ENCODE data around the gene TMEM258. TPM values are rescaled to one million over a fixed set of nuclear protein-coding genes. Genes with fewer than 3 reads are reported as not detected.

TMEM258 gene
- 10 to 100 TPM; 36.5 to 51.8 (median 47.2) TPM for total RNA-seq

GRCh38 chr11:61792310-61793082 is at the start of gene TMEM258, which contains the start of gene FEN1:
Gene TMEM258 (minus strand): TSS chr11:61792599. CDS start chr11:61792558, 41 bp downstream.
Gene FEN1 (plus strand): TSS chr11:61792911. CDS start chr11:61795362, 2,451 bp downstream.
- intact Hi-C loops (cut with DNase I; ENCODE audit: low total_unique reads) (loop anchor here (1.0 to 5.0 kb wide), 3 partner anchors 24 to 330 kb away; partner anchors contain the start of gene FTH1), in situ Hi-C loops (cut with MboI; ENCODE audit: low sequenced_read_pairs in 4 of 4) (loop anchor here in 3 of 4 donors (10.0 to 25.0 kb wide), 4 partner anchors 102 to 520 kb away; partner anchors contain the start of gene FADS3 (in 1 of the 3))
- H3K4me1 ChIP-seq, result peaks cover 20 to 22% of the 10 kb centered on the region in 2 donors
- peak within 1 kb of the TSS; percentile 90 to 98 (median 96) for H3K27ac ChIP-seq
- peak in 3 of 5 experiments; percentile 35 to 39 (median 37) for TF ChIP-seq CTCF (IDR thresholded peaks at IDR 0.05 in 4 of 5, conservative IDR thresholded peaks at IDR 0.05 in 1 of 5)
- peak; percentile 58 for TF ChIP-seq POLR2A (IDR thresholded peaks at IDR 0.05)
- H3K9me3 ChIP-seq, result no peaks in the 10 kb centered on the region
- peak; percentile 95 to 98 for ATAC-seq
- H3K36me3 ChIP-seq, result peaks cover 0 to 38% of the 10 kb centered on the region in 2 donors
- no peaks in the 10 kb centered on the region for H3K27me3 ChIP-seq
- DNase-seq, result peak; percentile 81 to 83
- peak within 1 kb of the TSS; percentile 73 to 97 (median 88) for H3K4me3 ChIP-seq

- H3K36me3 ChIP-seq, result no peaks in the 10 kb centered on the region
- H3K4me1 ChIP-seq, result no peaks in the 10 kb centered on the region
- ATAC-seq (no peak), DNase-seq (no peak)
- H3K4me3 ChIP-seq, result no peak overlapping the region
- H3K27ac ChIP-seq, result no peak overlapping the region
- no peaks in the 10 kb centered on the region for H3K27me3 ChIP-seq
- H3K9me3 ChIP-seq, result no peaks in the 10 kb centered on the region
- TF ChIP-seq CTCF (IDR thresholded peaks at IDR 0.05 in 4 of 5, conservative IDR thresholded peaks at IDR 0.05 in 1 of 5) (no peak), POLR2A (IDR thresholded peaks at IDR 0.05) (no peak)
- intact Hi-C loops (cut with DNase I; ENCODE audit: low total_unique reads), result no loop called here
- in situ Hi-C loops (cut with MboI; ENCODE audit: low sequenced_read_pairs in 4 of 4), result no loop called here
These were observed 49.5 kb upstream of the TMEM258 start for GRCh38 chr11:61841636-61842527.

- no peak for ATAC-seq
- no peaks in the 10 kb centered on the region for H3K36me3 ChIP-seq
- H3K4me1 ChIP-seq, result peaks cover 0 to 7% of the 10 kb centered on the region in 2 donors
- intact Hi-C loops (cut with DNase I; ENCODE audit: low total_unique reads), result no loop called here
- H3K4me3 ChIP-seq, result no peak overlapping the region
- in situ Hi-C loops (cut with MboI; ENCODE audit: low sequenced_read_pairs in 4 of 4), result no loop called here
- DNase-seq, result no peak
- TF ChIP-seq POLR2A (IDR thresholded peaks at IDR 0.05) (no peak), CTCF (IDR thresholded peaks at IDR 0.05 in 4 of 5, conservative IDR thresholded peaks at IDR 0.05 in 1 of 5) (no peak)
- H3K27ac ChIP-seq, result no peak overlapping the region
- no peaks in the 10 kb centered on the region for H3K27me3 ChIP-seq
- no peaks in the 10 kb centered on the region for H3K9me3 ChIP-seq
These were observed 48.0 kb upstream of the TMEM258 start for GRCh38 chr11:61840371-61840770.

- H3K27me3 ChIP-seq, result no peaks in the 10 kb centered on the region
- intact Hi-C loops (cut with DNase I; ENCODE audit: low total_unique reads), result no loop called here
- no peaks in the 10 kb centered on the region for H3K36me3 ChIP-seq
- no peak overlapping the region for H3K4me3 ChIP-seq
- DNase-seq (no peak), ATAC-seq (no peak)
- no peaks in the 10 kb centered on the region for H3K9me3 ChIP-seq
- H3K4me1 ChIP-seq, result peaks cover 1 to 10% of the 10 kb centered on the region in 2 donors
- no peak overlapping the region for H3K27ac ChIP-seq
- TF ChIP-seq CTCF (IDR thresholded peaks at IDR 0.05 in 4 of 5, conservative IDR thresholded peaks at IDR 0.05 in 1 of 5) (no peak), POLR2A (IDR thresholded peaks at IDR 0.05) (no peak)
- in situ Hi-C loops (cut with MboI; ENCODE audit: low sequenced_read_pairs in 4 of 4), result no loop called here
These were observed 47.3 kb upstream of the TMEM258 start for GRCh38 chr11:61839742-61840141.

All from gastrocnemius medialis (tissue), 4 donors.